Measurements from ENCODE around the gene PPARG. TPM values are rescaled to one million over a fixed set of nuclear protein-coding genes. Genes with fewer than 3 reads are reported as not detected.

The PPARG gene
- total and polyA plus RNA-seq, 2 of the 13 experiments (the other 11 are each of a cell fraction or from before 2014, with no cell fraction given) = 13.9 to 58.3 TPM

DNA sequence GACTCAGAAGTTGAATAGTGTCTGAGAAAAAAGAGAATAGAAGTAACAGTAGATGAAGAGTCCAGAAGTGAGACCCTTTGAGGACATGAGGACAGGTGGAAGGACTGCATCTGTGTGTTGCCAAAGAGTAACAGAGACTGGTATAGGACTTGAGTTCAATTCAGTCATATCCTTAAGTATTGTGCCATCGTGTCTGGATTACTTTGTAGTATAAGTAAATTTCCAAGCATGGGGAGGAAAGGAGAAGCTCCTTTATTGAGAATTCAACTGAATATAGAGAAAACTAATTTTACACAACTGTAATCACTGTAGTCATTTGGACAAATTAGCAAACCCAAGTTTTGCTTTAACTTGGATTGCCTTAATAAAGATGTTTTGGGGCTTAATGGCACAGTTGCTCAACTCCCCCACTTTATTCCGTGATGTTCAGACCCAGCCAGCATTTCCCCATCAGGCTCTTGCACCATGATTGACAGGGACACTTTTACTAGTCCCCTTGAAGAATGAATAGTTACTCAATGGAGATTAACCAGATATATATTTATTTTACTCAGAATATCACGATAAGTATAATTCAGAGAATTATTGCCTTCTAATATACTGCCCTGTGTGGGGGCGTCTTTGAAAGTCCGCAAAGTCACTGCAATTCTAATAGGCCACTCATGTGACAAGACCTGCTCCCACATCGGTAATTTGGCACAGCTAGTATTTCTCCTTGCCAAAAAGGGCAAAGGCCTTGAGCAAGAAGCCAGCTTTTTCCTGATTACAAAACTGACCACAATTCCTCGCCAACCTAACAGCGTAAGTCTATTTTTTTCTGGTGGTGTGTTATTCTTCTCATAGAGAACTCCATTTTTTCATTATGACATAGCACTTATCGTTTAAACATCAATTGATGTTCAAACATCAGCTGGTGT lies 61.3 kb downstream of the PPARG start:
- H3K36me3 ChIP-seq (replicated peaks in 1 of 2; ENCODE audit: control insufficient read depth in 1 of 2, insufficient read depth in 2 of 2, low read length in 2 of 2) = no peaks in the 10 kb centered on the region; a peak in 1 of 5 replicates
- intact Hi-C loops (cut with micrococcal nuclease; ENCODE audit: unreplicated experiment) = no loop called here

DNA sequence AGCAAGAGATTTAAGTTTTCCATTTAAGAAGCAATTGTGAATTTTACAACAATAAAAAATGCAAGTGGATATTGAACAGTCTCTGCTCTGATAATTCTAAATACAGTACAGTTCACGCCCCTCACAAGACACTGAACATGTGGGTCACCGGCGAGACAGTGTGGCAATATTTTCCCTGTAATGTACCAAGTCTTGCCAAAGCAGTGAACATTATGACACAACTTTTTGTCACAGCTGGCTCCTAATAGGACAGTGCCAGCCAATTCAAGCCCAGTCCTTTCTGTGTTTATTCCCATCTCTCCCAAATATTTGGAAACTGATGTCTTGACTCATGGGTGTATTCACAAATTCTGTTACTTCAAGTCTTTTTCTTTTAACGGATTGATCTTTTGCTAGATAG lies 62.3 kb downstream of the PPARG start:
- DNase-seq (ENCODE audit: low spot score) (no peak), FAIRE-seq (no peak), ATAC-seq (no peak)
- Histone ChIP-seq H3K79me2 (ENCODE audit: insufficient read depth, low read length) (no peaks in the 10 kb centered on the region), H4K20me1 (ENCODE audit: insufficient read depth, low read length) (no peaks in the 10 kb centered on the region), H3K9ac (ENCODE audit: insufficient read depth, low read depth, low read length) (no peak overlapping the region), H3K36me3 (replicated peaks in 1 of 2; ENCODE audit: control insufficient read depth in 1 of 2, insufficient read depth in 2 of 2, low read length in 2 of 2) (no peaks in the 10 kb centered on the region), H3K4me1 (ENCODE audit: insufficient read depth, low read length) (no peaks in the 10 kb centered on the region), H3K9me3 (ENCODE audit: low read length) (no peaks in the 10 kb centered on the region), H3K27me3 (ENCODE audit: control insufficient read depth in 1 of 2, insufficient read depth in 2 of 2, low read length in 2 of 2) (no peaks in the 10 kb centered on the region), H3K4me2 (ENCODE audit: low read depth, low read length) (no peak overlapping the region), H3K27ac (ENCODE audit: extremely low read length, insufficient read depth, low read length) (no peak overlapping the region), H3K4me3 (replicated peaks in 1 of 3; ENCODE audit: insufficient read depth in 1 of 3, low read depth in 2 of 3, low read length in 3 of 3) (no peak overlapping the region), H2AFZ (ENCODE audit: low read length) (no peak overlapping the region)
- 96% methylated on average over 4 of the region's 4 CpGs for WGBS (ENCODE audit: low lambda C conversion rate)
- intact Hi-C loops (cut with micrococcal nuclease; ENCODE audit: unreplicated experiment) (no loop called here), in situ Hi-C loops (cut with HindIII; ENCODE audit: extremely low pct_ligation_motif_present, low pct_unique_long_range_greater_than_20kb) (no loop called here)
- TF ChIP-seq CBFB (CRISPR knock-in tag; IDR thresholded peaks at IDR 0.05) (no peak), CEBPB (IDR thresholded peaks at IDR 0.05; ENCODE audit: borderline replicate concordance, low read depth, low read length) (0 out of 2 replicates have a peak, but pooled peaks have one; percentile 27)
- ChIA-PET CTCF (ENCODE audit: low intra/inter-chr PET ratio, low total read pairs) (no interaction called here), POLR2A (no interaction called here)
- no TSS peak for BruUV-seq (replicated peaks)

More for the DNA sequence above, 61.3 kb downstream of the PPARG start:
- H3K4me3 ChIP-seq (replicated peaks in 1 of 3; ENCODE audit: insufficient read depth in 1 of 3, low read depth in 2 of 3, low read length in 3 of 3) = no peak overlapping the region
- H3K27me3 ChIP-seq (ENCODE audit: control insufficient read depth in 1 of 2, insufficient read depth in 2 of 2, low read length in 2 of 2) = no peaks in the 10 kb centered on the region
- 98% methylated on average over 9 of the region's 9 CpGs for WGBS (ENCODE audit: low lambda C conversion rate)
- no peaks in the 10 kb centered on the region for H4K20me1 ChIP-seq (ENCODE audit: insufficient read depth, low read length)
- no peak overlapping the region for H3K9ac ChIP-seq (ENCODE audit: insufficient read depth, low read depth, low read length)
- no peaks in the 10 kb centered on the region for H3K9me3 ChIP-seq (ENCODE audit: low read length)
- DNase-seq (ENCODE audit: low spot score) = no peak
- no TSS peak for BruUV-seq (replicated peaks)
- H3K4me2 ChIP-seq (ENCODE audit: low read depth, low read length) = no peak overlapping the region
- in situ Hi-C loops (cut with HindIII; ENCODE audit: extremely low pct_ligation_motif_present, low pct_unique_long_range_greater_than_20kb) = no loop called here
- ChIA-PET POLR2A (no interaction called here), CTCF (ENCODE audit: low intra/inter-chr PET ratio, low total read pairs) (no interaction called here)
- no peak for ATAC-seq
- no peaks in the 10 kb centered on the region for H3K4me1 ChIP-seq (ENCODE audit: insufficient read depth, low read length)
- TF ChIP-seq HINFP (CRISPR knock-in tag; IDR thresholded peaks at IDR 0.05; ENCODE audit: low read depth) = no peak
- TF ChIP-seq ZNF788 (CRISPR knock-in tag; IDR thresholded peaks at IDR 0.05; ENCODE audit: borderline replicate concordance) = no peak
- no peak overlapping the region for H3K27ac ChIP-seq (ENCODE audit: extremely low read length, insufficient read depth, low read length)
- H3K79me2 ChIP-seq (ENCODE audit: insufficient read depth, low read length) = no peaks in the 10 kb centered on the region
- no peak for FAIRE-seq
- H2AFZ ChIP-seq (ENCODE audit: low read length) = no peak overlapping the region

Measured in HepG2 (cell line).